ENCODE data around the gene ACP2. TPM values are rescaled to one million over a fixed set of nuclear protein-coding genes. Genes with fewer than 3 reads are reported as not detected.
A peak's percentile ranks its signal among the peaks of the same experiment; 100 is the strongest.

ACP2 gene
- polyA plus RNA-seq, 3 donors: 13.1 to 25.3 (median 20.5) TPM

GRCh38 chr11:47244448-47245350 is 3.9 kb downstream of the ACP2 start:
- intact Hi-C loops (cut with micrococcal nuclease): loop anchor here (5.0 to 10.0 kb wide), 2 partner anchors 310 to 312 kb away; partner anchors contain the start of gene CSTPP1 (in 1 of the 2)
- Histone ChIP-seq H3K9me3 (replicated peaks in 1 of 2; ENCODE audit: control insufficient read depth in 1 of 2, insufficient read depth in 1 of 2, low read length in 2 of 2) (no peaks in the 10 kb centered on the region), H3K79me2 (ENCODE audit: insufficient read depth, low read length) (peaks cover 22% of the 10 kb centered on the region), H3K27me3 (ENCODE audit: control insufficient read depth in 2 of 2, insufficient read depth in 2 of 2, low read length in 2 of 2) (no peaks in the 10 kb centered on the region), H3K27ac (ENCODE audit: low read depth in 1 of 2, low read length in 2 of 2) (peak overlapping the region; percentile 44 to 60), H4K20me1 (ENCODE audit: insufficient read depth, low read length) (no peaks in the 10 kb centered on the region), H3K9ac (ENCODE audit: insufficient read depth, low read length, poor library complexity, severe bottlenecking) (no peak overlapping the region), H3K4me3 (replicated peaks in 1 of 3; ENCODE audit: low read depth in 2 of 3, low read length in 3 of 3) (no peak overlapping the region), H3K36me3 (replicated peaks in 1 of 2; ENCODE audit: control insufficient read depth in 1 of 2, insufficient read depth in 2 of 2, low read length in 2 of 2) (peaks cover 55 to 73% of the 10 kb centered on the region in 2 donors), H2AFZ (ENCODE audit: insufficient read depth, low read depth, low read length, poor library complexity, severe bottlenecking) (no peak overlapping the region), H3K4me1 (ENCODE audit: control insufficient read depth in 1 of 2, insufficient read depth in 2 of 2, low read length in 2 of 2) (peaks cover 15 to 20% of the 10 kb centered on the region in 2 donors), H3K4me2 (replicated peaks; ENCODE audit: extremely low read depth, low read length, poor library complexity, severe bottlenecking) (no peak overlapping the region)
- peak; percentile 9 to 71 (median 42) for DNase-seq
- 89% methylated on average over 20 of the region's 23 CpGs for WGBS (ENCODE audit: insufficient coverage)
- H3K4me3 Mint-ChIP-seq: no peak overlapping the region
- H3K9me3 Mint-ChIP-seq: peaks cover 0 to 2% (median 0%) of the 10 kb centered on the region in 7 donors
- H3K27me3 Mint-ChIP-seq (ENCODE audit: low read depth in 3 of 3): no peaks in the 10 kb centered on the region
- H3K4me1 Mint-ChIP-seq: peaks cover 30% of the 10 kb centered on the region
- peak overlapping the region; percentile 14 to 86 (median 75) for H3K27ac Mint-ChIP-seq
- H3K36me3 Mint-ChIP-seq: peaks cover 64 to 69% of the 10 kb centered on the region in 2 donors
- no peak for TF ChIP-seq CTCF (IDR thresholded peaks at IDR 0.05)

GRCh38 chr11:47243454-47243853 is 5.2 kb downstream of the ACP2 start:
- Histone ChIP-seq H3K36me3 (replicated peaks in 1 of 2; ENCODE audit: control insufficient read depth in 1 of 2, insufficient read depth in 2 of 2, low read length in 2 of 2) (peaks cover 67 to 85% of the 10 kb centered on the region in 2 donors), H3K4me3 (replicated peaks in 1 of 3; ENCODE audit: low read depth in 2 of 3, low read length in 3 of 3) (no peak overlapping the region), H3K27ac (ENCODE audit: low read depth in 1 of 2, low read length in 2 of 2) (no peak overlapping the region), H2AFZ (ENCODE audit: insufficient read depth, low read depth, low read length, poor library complexity, severe bottlenecking) (no peak overlapping the region), H3K4me1 (ENCODE audit: control insufficient read depth in 1 of 2, insufficient read depth in 2 of 2, low read length in 2 of 2) (peaks cover 9 to 12% of the 10 kb centered on the region in 2 donors), H3K79me2 (ENCODE audit: insufficient read depth, low read length) (peaks cover 11% of the 10 kb centered on the region), H4K20me1 (ENCODE audit: insufficient read depth, low read length) (no peaks in the 10 kb centered on the region), H3K9ac (ENCODE audit: insufficient read depth, low read length, poor library complexity, severe bottlenecking) (no peak overlapping the region), H3K4me2 (replicated peaks; ENCODE audit: extremely low read depth, low read length, poor library complexity, severe bottlenecking) (no peak overlapping the region), H3K9me3 (replicated peaks in 1 of 2; ENCODE audit: control insufficient read depth in 1 of 2, insufficient read depth in 1 of 2, low read length in 2 of 2) (no peaks in the 10 kb centered on the region), H3K27me3 (ENCODE audit: control insufficient read depth in 2 of 2, insufficient read depth in 2 of 2, low read length in 2 of 2) (no peaks in the 10 kb centered on the region)
- H3K4me3 Mint-ChIP-seq: no peak overlapping the region
- intact Hi-C loops (cut with micrococcal nuclease): loop anchor here in 1 of 2 donors (10.0 kb wide), 1 partner anchor 309 kb away; the partner anchor contains the start of gene CSTPP1
- no peak for DNase-seq
- H3K9me3 Mint-ChIP-seq: no peaks in the 10 kb centered on the region
- 93% methylated on average over 3 of the region's 4 CpGs for WGBS (ENCODE audit: insufficient coverage)
- H3K27ac Mint-ChIP-seq: peak overlapping the region in 1 of 7 donors; percentile 80
- no peaks in the 10 kb centered on the region for H3K27me3 Mint-ChIP-seq (ENCODE audit: low read depth in 3 of 3)
- peaks cover 75 to 81% of the 10 kb centered on the region in 2 donors for H3K36me3 Mint-ChIP-seq
- TF ChIP-seq CTCF (IDR thresholded peaks at IDR 0.05): no peak
- H3K4me1 Mint-ChIP-seq: peaks cover 24% of the 10 kb centered on the region
